ENCODE measurements around the gene CHRNA5. TPM values are rescaled to one million over a fixed set of nuclear protein-coding genes. Genes with fewer than 3 reads are reported as not detected.

CHRNA5 gene
- total and polyA plus RNA-seq, 9 of the 15 experiments (the other 6 are each of a cell fraction or from before 2014, with no cell fraction given): 2.8 to 16.1 (median 11.4) TPM

- TF ChIP-seq ARID1B (IDR thresholded peaks at IDR 0.05) (no peak), TAF7 (tag; IDR thresholded peaks at IDR 0.05) (0 out of 2 replicates have a peak, but pooled peaks have one; percentile 16), TOE1 (IDR thresholded peaks at IDR 0.05; ENCODE audit: borderline replicate concordance) (0 out of 2 replicates have a peak, but pooled peaks have one; percentile 50), TOE1 (CRISPR knock-in tag; IDR thresholded peaks at IDR 0.05; ENCODE audit: borderline replicate concordance, low read depth) (no peak), NRF1 (conservative IDR thresholded peaks at IDR 0.05 in 1 of 2, IDR thresholded peaks at IDR 0.05 in 1 of 2) (peak in 1 of 2 experiments; percentile 42; a peak in 1 of 4 replicates), HMG20A (CRISPR knock-in tag; conservative IDR thresholded peaks at IDR 0.05) (no peak), HINFP (tag; conservative IDR thresholded peaks at IDR 0.05; ENCODE audit: low read depth) (peak; percentile 81), NFIC (IDR thresholded peaks at IDR 0.05) (peak; percentile 31; the same call in 1 of the 2 replicates), HDAC1 (IDR thresholded peaks at IDR 0.05) (no peak), ZNF518B (CRISPR knock-in tag; IDR thresholded peaks at IDR 0.05) (no peak), MAX (CRISPR knock-in tag; IDR thresholded peaks at IDR 0.05) (peak; percentile 68; the same call in 1 of the 2 replicates), CTBP1 (IDR thresholded peaks at IDR 0.05; ENCODE audit: borderline replicate concordance) (peak; percentile 19; the same call in 1 of the 2 replicates), MEF2A (IDR thresholded peaks at IDR 0.05; ENCODE audit: control insufficient read depth, low read depth, low read length) (0 out of 2 replicates have a peak, but pooled peaks have one; percentile 20), CBX3 (IDR thresholded peaks at IDR 0.05; ENCODE audit: borderline replicate concordance in 1 of 2, low read length in 2 of 2) (peak in 1 of 2 experiments; percentile 30; a peak in 1 of 3 replicates), L3MBTL2 (IDR thresholded peaks at IDR 0.05) (peak; percentile 98), ZBTB33 (CRISPR knock-in tag; IDR thresholded peaks at IDR 0.05) (peak; percentile 55; the same call in 1 of the 2 replicates), JUND (IDR thresholded peaks at IDR 0.05; ENCODE audit: borderline replicate concordance, low read depth, low read length) (peak; percentile 61; the same call in 1 of the 2 replicates), JUND (tag; IDR thresholded peaks at IDR 0.05; ENCODE audit: borderline replicate concordance, low read depth, low read length) (peak; percentile 47; the same call in 1 of the 3 replicates), NCOA6 (IDR thresholded peaks at IDR 0.05) (peak; percentile 70; the same call in 1 of the 2 replicates)
Observed at GRCh38 chr15:78641102-78641748, 75.9 kb downstream of the CHRNA5 start, which contains the start of gene CHRNB4 (continued).

Data from K562 (cell line).